Astrocyte (in vitro differentiated cells and primary cell): ENCODE data around the gene TMEM178B. TPM values are rescaled to one million over a fixed set of nuclear protein-coding genes. Genes with fewer than 3 reads are reported as not detected.

Experiments used
- DNase-seq: peaks from one replicate; pipeline ENCODE4 v3.0.0-alpha.2; 2010; ENCODE audit warnings: low read depth
- FAIRE-seq: peaks from 2 replicates; lab custom pipeline; 2011; peaks lifted over from hg19 to GRCh38; lab: Jason Lieb, UNC
- H2AFZ ChIP-seq: 2 replicates; pipeline ENCODE4 v1.6.0; 2012; ENCODE audit warnings: low read depth, low read length, inconsistent platforms
- H3K27ac ChIP-seq: 2 replicates; pipeline ENCODE4 v1.5.1; 2011; ENCODE audit warnings: low read depth, low read length, inconsistent platforms
- H3K27me3 ChIP-seq: 2 replicates; pipeline ENCODE4 v1.6.0; 2011; ENCODE audit warnings: low read length, inconsistent platforms; ENCODE audit not compliant: insufficient read depth
- H3K36me3 ChIP-seq: 2 replicates; pipeline ENCODE4 v1.5.1; 2011; ENCODE audit warnings: low read length, inconsistent platforms; ENCODE audit not compliant: insufficient read depth
- H3K4me1 ChIP-seq: 2 replicates; pipeline ENCODE4 v1.5.1; 2011; ENCODE audit warnings: low read length, inconsistent platforms; ENCODE audit not compliant: insufficient read depth
- H3K4me2 ChIP-seq: 2 replicates; pipeline ENCODE4 v1.6.0; 2012; ENCODE audit warnings: low read length, inconsistent platforms
- H3K4me3 ChIP-seq: 2 replicates; pipeline ENCODE4 v1.5.1; 2011; ENCODE audit warnings: low read depth, mild to moderate bottlenecking, low read length, inconsistent platforms; ENCODE audit not compliant: insufficient read depth
- H3K79me2 ChIP-seq: 2 replicates; pipeline ENCODE4 v1.6.0; 2012; ENCODE audit warnings: mild to moderate bottlenecking, low read length, inconsistent platforms; ENCODE audit not compliant: insufficient read depth
- H3K9ac ChIP-seq: 2 replicates; pipeline ENCODE4 v1.6.0; 2012; ENCODE audit warnings: mild to moderate bottlenecking, low read length, inconsistent platforms
- H3K9me3 ChIP-seq: 2 replicates; pipeline ENCODE4 v1.5.1; 2012; ENCODE audit warnings: low read depth, mild to moderate bottlenecking, low read length, inconsistent platforms; ENCODE audit not compliant: insufficient read depth
- H4K20me1 ChIP-seq: 2 replicates; pipeline ENCODE4 v1.6.0; 2012; ENCODE audit warnings: low read length, inconsistent platforms; ENCODE audit not compliant: insufficient read depth
- H3K27ac Mint-ChIP-seq: one replicate; pipeline ENCODE4 v1.8.0; 2021; ENCODE audit warnings: mild to moderate bottlenecking, mixed read lengths; ENCODE audit not compliant: unreplicated experiment
- H3K27me3 Mint-ChIP-seq: one replicate; pipeline ENCODE4 v1.8.0; 2021; ENCODE audit warnings: low read depth, mixed read lengths; ENCODE audit not compliant: unreplicated experiment
- H3K36me3 Mint-ChIP-seq: one replicate; pipeline ENCODE4 v1.8.0; 2021; ENCODE audit warnings: low read depth, mixed read lengths; ENCODE audit not compliant: unreplicated experiment
- H3K4me1 Mint-ChIP-seq: one replicate; pipeline ENCODE4 v1.8.0; 2021; ENCODE audit warnings: low read depth, mixed read lengths; ENCODE audit not compliant: unreplicated experiment
- H3K4me3 Mint-ChIP-seq: one replicate; pipeline ENCODE4 v1.8.0; 2021; ENCODE audit warnings: mild to moderate bottlenecking, moderate library complexity, mixed read lengths; ENCODE audit not compliant: unreplicated experiment
- H3K9me3 Mint-ChIP-seq: one replicate; pipeline ENCODE4 v1.8.0; 2021; ENCODE audit warnings: mild to moderate bottlenecking, mixed read lengths; ENCODE audit not compliant: unreplicated experiment
- CTCF ChIP-seq: IDR thresholded peaks from 2 replicates; pipeline ENCODE4 v1.5.1; 2011; ENCODE audit warnings: low read depth, mild to moderate bottlenecking, inconsistent platforms, low read length, moderate library complexity; ENCODE audit not compliant: insufficient read depth
- EZH2 ChIP-seq: IDR thresholded peaks from 2 replicates; pipeline ENCODE4 v1.6.1; 2012; ENCODE audit warnings: mild to moderate bottlenecking, low read length, inconsistent platforms; ENCODE audit not compliant: insufficient read depth
- total RNA-seq: library from RNA; stranded (reverse); gene quantifications from 2 replicates; pipeline ENCODE4 v1.2.1, GENCODE V29; 2021

The TMEM178B gene
- total RNA-seq, 1 donor from 2014 or later: 3.9 TPM

DNA sequence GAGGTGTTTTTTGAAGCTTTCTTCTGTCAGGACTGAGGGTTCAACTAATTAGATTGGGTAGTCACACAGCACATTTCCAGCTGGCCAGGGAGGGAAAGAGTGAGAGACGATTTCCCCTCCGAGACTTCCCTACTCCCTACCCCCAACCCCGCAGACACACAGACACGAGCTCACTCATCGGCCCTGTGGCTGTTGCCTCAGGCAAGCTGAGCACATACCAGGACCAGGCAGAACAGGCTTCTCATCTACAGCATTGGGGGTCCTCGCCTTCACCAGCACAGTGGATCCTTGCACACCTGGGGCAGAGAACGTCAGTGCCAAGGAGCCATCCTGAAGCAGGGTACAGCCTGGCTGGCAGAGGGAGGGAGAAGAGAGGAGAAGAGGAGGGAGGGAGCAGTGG is 144.1 kb downstream of the TMEM178B start:
- H3K4me2 ChIP-seq: no peak overlapping the region
- Mint-ChIP-seq H3K27me3 (peaks cover 20% of the 10 kb centered on the region), H3K4me3 (no peak overlapping the region), H3K9me3 (peaks cover 2% of the 10 kb centered on the region), H3K36me3 (no peaks in the 10 kb centered on the region), H3K4me1 (no peaks in the 10 kb centered on the region), H3K27ac (no peak overlapping the region)
- H3K9ac ChIP-seq: no peak overlapping the region
- H3K36me3 ChIP-seq: no peaks in the 10 kb centered on the region
- no peak overlapping the region for H3K4me3 ChIP-seq
- no peak overlapping the region for H2AFZ ChIP-seq
- H3K9me3 ChIP-seq: no peaks in the 10 kb centered on the region
- no peaks in the 10 kb centered on the region for H3K79me2 ChIP-seq
- DNase-seq (no peak), FAIRE-seq (no peak)
- no peaks in the 10 kb centered on the region for H3K27me3 ChIP-seq
- no peak overlapping the region for H3K27ac ChIP-seq
- no peak for TF ChIP-seq CTCF
- no peak for TF ChIP-seq EZH2
- no peaks in the 10 kb centered on the region for H4K20me1 ChIP-seq
- H3K4me1 ChIP-seq: no peaks in the 10 kb centered on the region

- Histone ChIP-seq H3K4me3 (no peak overlapping the region), H3K9me3 (no peaks in the 10 kb centered on the region), H3K27ac (no peak overlapping the region), H4K20me1 (no peaks in the 10 kb centered on the region), H2AFZ (no peak overlapping the region), H3K4me2 (no peak overlapping the region), H3K9ac (no peak overlapping the region), H3K79me2 (no peaks in the 10 kb centered on the region), H3K4me1 (no peaks in the 10 kb centered on the region), H3K27me3 (no peaks in the 10 kb centered on the region), H3K36me3 (no peaks in the 10 kb centered on the region)
- no peak for FAIRE-seq
- no peak for DNase-seq
- Mint-ChIP-seq H3K4me3 (no peak overlapping the region), H3K27ac (no peak overlapping the region), H3K27me3 (peaks cover 21% of the 10 kb centered on the region), H3K9me3 (peaks cover 2% of the 10 kb centered on the region), H3K36me3 (no peaks in the 10 kb centered on the region), H3K4me1 (no peaks in the 10 kb centered on the region)
- TF ChIP-seq CTCF: no peak
- TF ChIP-seq EZH2: no peak
Measured at GRCh38 chr7:141218941-141219340, 145.1 kb downstream of the TMEM178B start.

DNA sequence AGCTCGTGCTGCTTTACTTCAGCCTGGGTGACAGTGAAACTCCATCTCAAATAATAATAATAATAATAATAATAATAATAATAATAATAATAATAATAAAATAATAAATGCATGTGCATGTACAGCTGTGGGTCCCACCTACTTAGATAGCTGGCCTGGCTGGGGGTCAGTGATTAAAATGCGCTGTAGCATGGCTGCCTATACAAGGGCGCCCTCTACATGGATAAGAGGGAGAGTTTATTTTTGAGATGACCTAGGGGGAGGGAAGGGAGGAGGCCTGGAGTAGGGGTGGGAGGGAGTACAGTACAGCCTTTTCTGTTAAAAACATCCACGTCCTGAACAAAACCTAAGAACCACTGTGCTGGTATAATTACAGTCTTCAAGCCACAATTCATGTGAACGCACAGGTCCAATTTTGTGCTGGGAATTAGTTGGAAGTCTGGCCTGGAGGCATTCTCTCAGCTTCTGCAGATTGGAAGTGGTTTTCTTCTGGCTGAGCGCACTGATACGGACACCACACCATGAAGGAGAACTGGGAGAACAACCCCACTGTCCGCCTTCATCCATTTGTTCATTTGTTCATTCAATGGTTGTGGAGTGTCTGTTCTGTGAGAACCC is 146.5 kb downstream of the TMEM178B start:
- Mint-ChIP-seq H3K27ac (no peak overlapping the region), H3K4me1 (no peaks in the 10 kb centered on the region), H3K4me3 (no peak overlapping the region), H3K9me3 (peaks cover 2% of the 10 kb centered on the region), H3K27me3 (peaks cover 21% of the 10 kb centered on the region), H3K36me3 (no peaks in the 10 kb centered on the region)
- no peaks in the 10 kb centered on the region for H3K79me2 ChIP-seq
- H3K9ac ChIP-seq: no peak overlapping the region
- no peaks in the 10 kb centered on the region for H4K20me1 ChIP-seq
- FAIRE-seq (no peak), DNase-seq (no peak)
- H3K27ac ChIP-seq: no peak overlapping the region
- H3K4me3 ChIP-seq: no peak overlapping the region
- no peak overlapping the region for H3K4me2 ChIP-seq
- TF ChIP-seq EZH2 (no peak), CTCF (no peak)
- H3K27me3 ChIP-seq: no peaks in the 10 kb centered on the region
- no peak overlapping the region for H2AFZ ChIP-seq
- no peaks in the 10 kb centered on the region for H3K4me1 ChIP-seq
- H3K36me3 ChIP-seq: no peaks in the 10 kb centered on the region
- no peaks in the 10 kb centered on the region for H3K9me3 ChIP-seq
